Measurements from ENCODE around the gene WIPF1.

Gene WIPF1

DNA sequence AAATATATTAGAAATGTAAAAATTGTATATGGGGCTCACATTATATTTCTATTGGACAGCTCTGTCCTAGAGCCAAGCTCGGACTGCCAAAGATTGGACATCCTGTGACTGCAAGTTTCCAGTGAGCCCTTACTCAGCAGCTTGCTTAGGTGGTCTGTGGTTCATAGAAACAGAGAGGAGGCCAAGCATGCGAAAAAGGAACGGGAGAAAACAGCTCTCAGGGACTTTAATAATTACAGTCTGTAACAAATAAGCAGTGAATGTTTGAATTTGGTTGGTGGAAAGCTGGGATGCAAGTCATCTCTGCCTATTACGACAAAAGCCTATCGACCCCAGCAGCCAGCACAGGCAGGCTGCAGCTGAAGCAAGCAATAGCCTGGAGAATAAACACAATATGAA lies 35.6 kb downstream of the WIPF1 start:
- TF ChIP-seq, protein P1, sequence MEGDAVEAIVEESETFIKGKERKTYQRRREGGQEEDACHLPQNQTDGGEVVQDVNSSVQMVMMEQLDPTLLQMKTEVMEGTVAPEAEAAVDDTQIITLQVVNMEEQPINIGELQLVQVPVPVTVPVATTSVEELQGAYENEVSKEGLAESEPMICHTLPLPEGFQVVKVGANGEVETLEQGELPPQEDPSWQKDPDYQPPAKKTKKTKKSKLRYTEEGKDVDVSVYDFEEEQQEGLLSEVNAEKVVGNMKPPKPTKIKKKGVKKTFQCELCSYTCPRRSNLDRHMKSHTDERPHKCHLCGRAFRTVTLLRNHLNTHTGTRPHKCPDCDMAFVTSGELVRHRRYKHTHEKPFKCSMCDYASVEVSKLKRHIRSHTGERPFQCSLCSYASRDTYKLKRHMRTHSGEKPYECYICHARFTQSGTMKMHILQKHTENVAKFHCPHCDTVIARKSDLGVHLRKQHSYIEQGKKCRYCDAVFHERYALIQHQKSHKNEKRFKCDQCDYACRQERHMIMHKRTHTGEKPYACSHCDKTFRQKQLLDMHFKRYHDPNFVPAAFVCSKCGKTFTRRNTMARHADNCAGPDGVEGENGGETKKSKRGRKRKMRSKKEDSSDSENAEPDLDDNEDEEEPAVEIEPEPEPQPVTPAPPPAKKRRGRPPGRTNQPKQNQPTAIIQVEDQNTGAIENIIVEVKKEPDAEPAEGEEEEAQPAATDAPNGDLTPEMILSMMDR (IDR thresholded peaks at IDR 0.05; ENCODE audit: extremely low read depth, missing control alignments), result no peak
- no peak for DNase-seq (ENCODE audit: low spot score)

GRCh38 chr2:174561283-174561971 lies 36.2 kb downstream of the WIPF1 start:
- TF ChIP-seq, protein P1 (IDR thresholded peaks at IDR 0.05; ENCODE audit: extremely low read depth, missing control alignments), result no peak
- DNase-seq (ENCODE audit: low spot score), result no peak

DNA sequence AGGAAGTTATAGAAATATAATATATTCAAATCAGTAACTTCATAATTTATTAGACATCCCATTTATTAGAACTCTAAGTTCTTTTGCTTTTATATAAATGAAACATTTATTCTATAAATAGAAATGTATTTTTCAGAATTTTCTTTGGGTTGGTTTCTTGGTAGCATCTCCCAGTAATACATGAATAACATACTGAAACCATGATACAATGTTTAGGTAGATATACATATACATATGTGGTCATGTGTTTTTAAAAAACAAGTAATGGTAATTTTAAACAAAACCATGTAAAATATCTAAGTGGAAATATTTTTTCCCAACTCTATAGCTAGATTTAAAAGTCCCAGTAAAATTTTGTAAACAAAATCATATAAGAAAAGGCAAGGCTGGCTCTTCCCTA lies 36.9 kb downstream of the WIPF1 start:
- TF ChIP-seq, protein P1 (IDR thresholded peaks at IDR 0.05; ENCODE audit: extremely low read depth, missing control alignments), result no peak
- no peak for DNase-seq (ENCODE audit: low spot score)

- TF ChIP-seq, protein P1 (IDR thresholded peaks at IDR 0.05; ENCODE audit: extremely low read depth, missing control alignments), result no peak
- no peak for DNase-seq (ENCODE audit: low spot score)
Measured at GRCh38 chr2:174555998-174556397, 41.6 kb downstream of the WIPF1 start.

GRCh38 chr2:174554529-174555150 lies 43.0 kb downstream of the WIPF1 start:
- no peak for DNase-seq (ENCODE audit: low spot score)
- TF ChIP-seq, protein P1 (IDR thresholded peaks at IDR 0.05; ENCODE audit: extremely low read depth, missing control alignments), result no peak

DNA sequence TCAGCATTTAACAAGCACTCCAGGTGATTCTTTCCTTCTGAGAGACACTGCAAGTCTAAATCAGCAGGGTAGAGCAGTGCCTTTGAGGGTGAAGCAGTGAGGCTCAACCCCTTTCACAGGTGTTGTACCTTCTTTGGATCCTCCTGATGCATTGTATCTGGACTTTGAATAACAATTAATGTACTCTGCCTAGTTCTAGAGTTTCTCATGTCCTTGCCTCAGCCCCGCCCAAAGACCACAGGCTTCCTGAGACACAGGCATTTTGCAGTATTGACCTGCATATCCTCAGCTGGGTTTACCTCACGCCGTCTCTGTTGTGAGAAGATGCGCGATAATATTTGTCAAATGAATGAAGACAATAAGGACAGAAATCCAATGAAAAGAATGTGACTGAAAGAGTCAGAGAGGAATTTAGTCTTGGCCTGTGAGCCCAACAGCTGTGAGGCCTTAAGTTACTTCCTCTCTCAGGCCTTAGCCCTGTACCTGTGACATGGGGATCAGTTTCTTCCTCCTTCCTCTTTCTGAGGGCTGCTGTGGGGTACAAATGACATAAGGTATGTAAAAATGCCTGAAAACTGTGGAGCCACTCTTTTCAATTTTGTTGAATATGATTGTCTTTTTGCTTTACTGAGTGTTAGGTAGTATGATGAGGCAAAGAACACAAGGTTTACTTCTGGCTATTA lies 43.7 kb downstream of the WIPF1 start:
- TF ChIP-seq, protein P1 (IDR thresholded peaks at IDR 0.05; ENCODE audit: extremely low read depth, missing control alignments), result no peak

DNA sequence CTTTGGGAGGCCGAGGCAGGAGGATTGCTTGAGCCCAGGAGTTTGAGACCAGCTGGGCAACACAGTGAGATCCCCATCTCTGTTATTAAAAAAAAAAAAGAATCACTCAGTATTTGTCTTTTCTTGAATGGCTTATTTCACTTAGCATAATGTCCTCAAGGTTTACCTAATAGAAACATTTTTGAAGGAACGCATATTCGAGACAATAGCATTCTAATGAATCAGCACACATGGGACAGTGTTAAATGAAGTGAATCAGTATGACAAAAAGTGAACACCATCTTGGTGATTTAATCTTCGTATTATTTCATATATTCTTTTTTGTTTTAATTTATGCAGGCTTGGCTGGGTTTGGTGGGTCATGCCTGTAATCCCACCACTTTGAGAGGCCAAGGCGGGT lies 44.7 kb downstream of the WIPF1 start:
- TF ChIP-seq, protein P1 (IDR thresholded peaks at IDR 0.05; ENCODE audit: extremely low read depth, missing control alignments), result no peak
- DNase-seq (ENCODE audit: low spot score), result no peak

More for the DNA sequence above, 43.7 kb downstream of the WIPF1 start:
- peak; percentile 57 for DNase-seq (ENCODE audit: low spot score)

Data from GM20000 (cell line).